ENCODE results near the gene THBS2. TPM values are rescaled to one million over a fixed set of nuclear protein-coding genes. Genes with fewer than 3 reads are reported as not detected.
"Not testable (repeated sequence)": the region's sequence is repeated elsewhere in the genome, so short reads cannot be mapped to it uniquely, and the experiment has no call there.

THBS2 gene
- total and polyA plus RNA-seq, 4 experiments from 2014 or later: 0.09 to 0.14 TPM; not detected in 2

GRCh38 chr6:169265486-169266131, 12.0 kb upstream of the THBS2 start:
- ChIA-PET POLR2A (ENCODE audit: partially characterized antibody) (no interaction called here), CTCF (ENCODE audit: partially characterized antibody) (no interaction called here)
- Histone ChIP-seq H3K27ac (ENCODE audit: low read depth, low read length) (no peak overlapping the region), H3K9me3 (ENCODE audit: control insufficient read depth in 1 of 2, low read length in 2 of 2) (no peaks in the 10 kb centered on the region), H3K36me3 (ENCODE audit: insufficient read depth, low read length) (no peaks in the 10 kb centered on the region), H3K4me3 (ENCODE audit: low read length in 2 of 2) (no peak overlapping the region), H3K4me1 (ENCODE audit: insufficient read depth, low read length) (no peaks in the 10 kb centered on the region), H3K27me3 (ENCODE audit: insufficient read depth, low read length) (no peaks in the 10 kb centered on the region)
- Mint-ChIP-seq H3K27me3 (peaks cover 5 to 6% of the 10 kb centered on the region in 2 donors), H3K27ac (no peak overlapping the region), H3K9me3 (no peaks in the 10 kb centered on the region), H3K4me1 (no peaks in the 10 kb centered on the region), H3K4me3 (no peak overlapping the region), H3K36me3 (no peaks in the 10 kb centered on the region)
- no peak for DNase-seq
- intact Hi-C loops (cut with micrococcal nuclease): no loop called here

GRCh38 chr6:169263836-169264608, 10.4 kb upstream of the THBS2 start:
- Mint-ChIP-seq H3K9me3 (no peaks in the 10 kb centered on the region), H3K4me1 (no peaks in the 10 kb centered on the region), H3K27me3 (peaks cover 5 to 6% of the 10 kb centered on the region in 2 donors), H3K36me3 (no peaks in the 10 kb centered on the region), H3K4me3 (peak overlapping the region in 1 of 8 donors; percentile 21), H3K27ac (no peak overlapping the region)
- H3K4me3 ChIP-seq (ENCODE audit: low read length in 2 of 2): no peak overlapping the region
- POLR2A ChIA-PET (ENCODE audit: partially characterized antibody): no interaction called here
- no peaks in the 10 kb centered on the region for H3K9me3 ChIP-seq (ENCODE audit: control insufficient read depth in 1 of 2, low read length in 2 of 2)
- H3K4me1 ChIP-seq (ENCODE audit: insufficient read depth, low read length): no peaks in the 10 kb centered on the region
- CTCF ChIA-PET (ENCODE audit: partially characterized antibody): no interaction called here
- H3K27me3 ChIP-seq (ENCODE audit: insufficient read depth, low read length): no peaks in the 10 kb centered on the region
- H3K36me3 ChIP-seq (ENCODE audit: insufficient read depth, low read length): no peaks in the 10 kb centered on the region
- H3K27ac ChIP-seq (ENCODE audit: low read depth, low read length): no peak overlapping the region
- intact Hi-C loops (cut with micrococcal nuclease): no loop called here
- no peak for DNase-seq

DNA sequence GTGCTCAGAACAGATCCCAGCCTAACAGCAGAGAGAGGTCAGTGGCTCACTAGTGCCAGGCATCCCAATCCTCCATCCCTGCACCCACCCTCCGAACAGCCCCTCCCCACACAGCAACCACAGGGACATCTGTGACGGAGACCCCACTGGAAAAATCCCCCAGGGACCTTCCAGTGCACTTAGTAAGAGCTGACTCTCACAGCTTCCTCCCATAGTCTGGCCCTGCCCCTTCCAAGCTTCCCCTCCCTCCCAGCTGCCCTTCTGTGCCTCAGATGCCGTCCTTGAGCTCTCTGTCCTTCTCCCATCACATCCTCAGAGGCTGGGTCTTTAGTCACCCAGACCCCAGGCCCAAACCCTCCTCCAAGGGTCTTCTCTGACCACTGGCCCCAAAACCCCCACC, 9.7 kb upstream of the THBS2 start:
- Histone ChIP-seq H3K27me3 (ENCODE audit: insufficient read depth, low read length) (no peaks in the 10 kb centered on the region), H3K9me3 (ENCODE audit: control insufficient read depth in 1 of 2, low read length in 2 of 2) (no peaks in the 10 kb centered on the region), H3K4me1 (ENCODE audit: insufficient read depth, low read length) (no peaks in the 10 kb centered on the region), H3K36me3 (ENCODE audit: insufficient read depth, low read length) (no peaks in the 10 kb centered on the region), H3K4me3 (ENCODE audit: low read length in 2 of 2) (no peak overlapping the region), H3K27ac (ENCODE audit: low read depth, low read length) (no peak overlapping the region)
- POLR2A ChIA-PET (ENCODE audit: partially characterized antibody): no interaction called here
- H3K36me3 Mint-ChIP-seq: no peaks in the 10 kb centered on the region
- intact Hi-C loops (cut with micrococcal nuclease): no loop called here
- no peaks in the 10 kb centered on the region for H3K4me1 Mint-ChIP-seq
- DNase-seq: no peak
- no peaks in the 10 kb centered on the region for H3K9me3 Mint-ChIP-seq
- no peak overlapping the region for H3K4me3 Mint-ChIP-seq
- CTCF ChIA-PET (ENCODE audit: partially characterized antibody): no interaction called here
- peaks cover 5 to 6% of the 10 kb centered on the region in 2 donors for H3K27me3 Mint-ChIP-seq
- no peak overlapping the region for H3K27ac Mint-ChIP-seq

DNA sequence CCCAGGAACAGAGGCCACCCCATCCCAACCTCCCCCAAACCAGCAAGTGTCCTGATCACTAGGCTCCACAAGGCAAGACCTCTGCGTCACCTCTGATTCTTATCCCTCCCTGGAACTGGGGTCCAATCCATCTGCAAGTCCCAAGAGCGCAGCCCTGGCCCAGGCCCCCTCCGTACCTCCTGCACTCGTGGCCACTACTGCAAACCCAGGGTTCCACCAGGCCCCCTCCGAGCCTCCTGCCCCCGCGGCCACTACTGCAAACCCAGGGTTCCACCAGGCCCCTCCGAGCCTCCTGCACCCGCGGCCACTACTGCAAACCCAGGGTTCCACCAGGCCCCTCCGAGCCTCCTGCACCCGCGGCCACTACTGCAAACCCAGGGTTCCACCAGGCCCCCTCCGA, 9.0 kb upstream of the THBS2 start:
- H3K27me3 ChIP-seq (ENCODE audit: insufficient read depth, low read length); H3K9me3 ChIP-seq (ENCODE audit: control insufficient read depth in 1 of 2, low read length in 2 of 2); H3K4me1 ChIP-seq (ENCODE audit: insufficient read depth, low read length); H3K4me3 Mint-ChIP-seq; intact Hi-C loops (cut with micrococcal nuclease); H3K36me3 Mint-ChIP-seq; H3K36me3 ChIP-seq (ENCODE audit: insufficient read depth, low read length); H3K4me1 Mint-ChIP-seq; H3K27me3 Mint-ChIP-seq; H3K4me3 ChIP-seq (ENCODE audit: low read length in 2 of 2); H3K9me3 Mint-ChIP-seq; H3K27ac ChIP-seq (ENCODE audit: low read depth, low read length); H3K27ac Mint-ChIP-seq; CTCF ChIA-PET (ENCODE audit: partially characterized antibody); POLR2A ChIA-PET (ENCODE audit: partially characterized antibody); DNase-seq: not testable (repeated sequence)

DNA sequence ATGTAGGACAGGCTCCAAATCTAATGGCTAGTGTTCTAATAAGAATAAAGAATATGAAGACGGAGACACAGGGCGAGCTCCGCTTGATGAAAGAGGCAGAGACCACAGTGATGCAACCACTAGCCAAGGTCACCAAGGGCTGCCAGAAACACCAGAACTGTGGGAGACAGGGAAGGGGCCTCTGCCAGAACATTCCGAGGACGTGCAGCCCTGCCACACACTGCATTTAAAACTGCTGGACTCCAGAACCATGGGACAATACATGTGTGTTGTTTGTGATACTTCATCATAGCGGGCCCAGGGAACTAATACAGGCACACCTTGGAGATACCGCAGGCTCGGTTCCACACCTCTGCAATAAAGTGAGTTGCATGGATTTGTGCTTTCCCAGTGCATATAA, 2.9 kb upstream of the THBS2 start:
- peaks cover 43 to 49% of the 10 kb centered on the region in 2 donors for H3K27me3 Mint-ChIP-seq
- Histone ChIP-seq H3K36me3 (ENCODE audit: insufficient read depth, low read length) (no peaks in the 10 kb centered on the region), H3K27ac (ENCODE audit: low read depth, low read length) (no peak overlapping the region), H3K4me3 (ENCODE audit: low read length in 2 of 2) (no peak overlapping the region), H3K9me3 (ENCODE audit: control insufficient read depth in 1 of 2, low read length in 2 of 2) (no peaks in the 10 kb centered on the region), H3K4me1 (ENCODE audit: insufficient read depth, low read length) (peaks cover 20% of the 10 kb centered on the region), H3K27me3 (ENCODE audit: insufficient read depth, low read length) (peaks cover 19% of the 10 kb centered on the region)
- H3K4me3 Mint-ChIP-seq: no peak overlapping the region
- no peaks in the 10 kb centered on the region for H3K36me3 Mint-ChIP-seq
- peaks cover 14 to 25% (median 18%) of the 10 kb centered on the region in 4 donors for H3K4me1 Mint-ChIP-seq
- ChIA-PET POLR2A (ENCODE audit: partially characterized antibody) (no interaction called here), CTCF (ENCODE audit: partially characterized antibody) (no interaction called here)
- no peak overlapping the region for H3K27ac Mint-ChIP-seq
- intact Hi-C loops (cut with micrococcal nuclease): no loop called here
- no peak for DNase-seq
- peaks cover 0 to 6% (median 0%) of the 10 kb centered on the region in 8 donors for H3K9me3 Mint-ChIP-seq

GRCh38 chr6:169256061-169256460, 2.4 kb upstream of the THBS2 start:
- Histone ChIP-seq H3K36me3 (ENCODE audit: insufficient read depth, low read length) (no peaks in the 10 kb centered on the region), H3K27me3 (ENCODE audit: insufficient read depth, low read length) (peaks cover 19% of the 10 kb centered on the region), H3K4me1 (ENCODE audit: insufficient read depth, low read length) (peaks cover 20% of the 10 kb centered on the region), H3K4me3 (ENCODE audit: low read length in 2 of 2) (no peak overlapping the region), H3K27ac (ENCODE audit: low read depth, low read length) (no peak overlapping the region), H3K9me3 (ENCODE audit: control insufficient read depth in 1 of 2, low read length in 2 of 2) (no peaks in the 10 kb centered on the region)
- intact Hi-C loops (cut with micrococcal nuclease): no loop called here
- POLR2A ChIA-PET (ENCODE audit: partially characterized antibody): no interaction called here
- Mint-ChIP-seq H3K27me3 (peaks cover 45 to 49% of the 10 kb centered on the region in 2 donors), H3K4me1 (peaks cover 14 to 25% (median 18%) of the 10 kb centered on the region in 4 donors), H3K36me3 (no peaks in the 10 kb centered on the region), H3K4me3 (peak overlapping the region in 1 of 8 donors; percentile 33), H3K27ac (no peak overlapping the region), H3K9me3 (peaks cover 0 to 6% (median 0%) of the 10 kb centered on the region in 8 donors)
- no peak for DNase-seq
- CTCF ChIA-PET (ENCODE audit: partially characterized antibody): no interaction called here

GRCh38 chr6:169255643-169256042, 2.0 kb upstream of the THBS2 start:
- DNase-seq: no peak
- Mint-ChIP-seq H3K36me3 (no peaks in the 10 kb centered on the region), H3K27me3 (peaks cover 48 to 51% of the 10 kb centered on the region in 2 donors), H3K27ac (no peak overlapping the region), H3K9me3 (peaks cover 0 to 6% (median 0%) of the 10 kb centered on the region in 8 donors), H3K4me1 (peaks cover 14 to 25% (median 18%) of the 10 kb centered on the region in 4 donors), H3K4me3 (no peak overlapping the region)
- Histone ChIP-seq H3K27ac (ENCODE audit: low read depth, low read length) (no peak overlapping the region), H3K36me3 (ENCODE audit: insufficient read depth, low read length) (no peaks in the 10 kb centered on the region), H3K27me3 (ENCODE audit: insufficient read depth, low read length) (peaks cover 22% of the 10 kb centered on the region), H3K9me3 (ENCODE audit: control insufficient read depth in 1 of 2, low read length in 2 of 2) (no peaks in the 10 kb centered on the region), H3K4me3 (ENCODE audit: low read length in 2 of 2) (no peak overlapping the region), H3K4me1 (ENCODE audit: insufficient read depth, low read length) (peaks cover 20% of the 10 kb centered on the region)
- ChIA-PET POLR2A (ENCODE audit: partially characterized antibody) (no interaction called here), CTCF (ENCODE audit: partially characterized antibody) (no interaction called here)
- intact Hi-C loops (cut with micrococcal nuclease): no loop called here
